Stomach (tissue), 9 donors: Measurements from ENCODE around the gene DDX6. TPM values are rescaled to one million over a fixed set of nuclear protein-coding genes. Genes with fewer than 3 reads are reported as not detected.

ENCODE experiments used
- DNase-seq, 2 donors: peaks; one replicate each; pipeline versions ENCODE4 v3.0.0 to v3.0.0-alpha.2; 2013 to 2019
- H3K27ac ChIP-seq, 5 donors: fragments of 200-600 bp in 4 of 5; sonication (generic) in 4 of 5; one replicate each; pipeline ENCODE4 v1.5.1; 2013 to 2019; ENCODE audit warnings: mild to moderate bottlenecking in 1 of 5, moderate library complexity in 1 of 5
- H3K27me3 ChIP-seq, 3 donors: fragments of 200-600 bp; sonication (generic); one replicate each; pipeline ENCODE4 v1.5.1; 2017 to 2019; ENCODE audit warnings: mixed run types in 1 of 3
- H3K36me3 ChIP-seq, 4 donors: fragments of 200-600 bp; sonication (generic); 1 replicate in 3 of 4; 2 replicates in 1 of 4; pipeline ENCODE4 v1.5.1; 2016 to 2019
- H3K4me1 ChIP-seq, 4 donors: fragments of 200-600 bp; sonication (generic); one replicate each; pipeline ENCODE4 v1.5.1; 2016 to 2019
- H3K4me3 ChIP-seq, 4 donors: fragments of 200-600 bp; sonication (generic) in 3 of 4; one replicate each; pipeline ENCODE4 v1.5.1; 2016 to 2019; ENCODE audit warnings: mild to moderate bottlenecking in 1 of 4
- H3K9me3 ChIP-seq, 4 donors: fragments of 200-600 bp; sonication (generic); one replicate each; pipeline ENCODE4 v1.5.1; 2016 to 2019
- EP300 ChIP-seq: sonication (generic); formaldehyde crosslinking; IDR thresholded peaks from one replicate; pipeline ENCODE4 v1.6.1; 2017; ENCODE audit warnings: antibody characterized with exemption
- POLR2A ChIP-seq, 4 donors: fragments of 450-650 bp; IDR thresholded peaks; one replicate each; pipeline ENCODE4 v1.6.1; 2016; ENCODE audit warnings: antibody characterized with exemption in 4 of 4, control low read depth in 2 of 4, mild to moderate bottlenecking in 1 of 4, moderate library complexity in 1 of 4
- POLR2AphosphoS5 ChIP-seq, 3 donors: sonication (generic); formaldehyde crosslinking; IDR thresholded peaks; one replicate each; pipeline ENCODE4 v1.6.1; 2016; ENCODE audit warnings: antibody characterized with exemption in 3 of 3
- WGBS, 5 donors: extraction: QIAGEN DNeasy Blood & Tissue Kit in 3 of 5; methylation state at CpG; one replicate each; pipeline versions ENCODE4 v1.1.5 to v1.1.7; 2013 to 2018; 5-methylcytosine and 5-hydroxymethylcytosine counted together
- intact Hi-C: fragments of 100-400 bp; cut with DNase I; formaldehyde crosslinking; loops from one replicate; pipeline ENCODE4 v1.15.1; 2023; ENCODE audit warnings: low total_unique reads
- polyA plus RNA-seq, 3 donors: library from polyadenylated mRNA; stranded (reverse); fragments of 200-250 nt; gene quantifications; one replicate each; pipeline ENCODE4 v1.2.3, GENCODE V29; 2013
- small RNA-seq, 4 donors: library from RNA; depleted of rRNA; stranded (forward); fragments of <200 nt; gene quantifications; one replicate each; pipeline ENCODE3, GENCODE V24; 2016
- total RNA-seq, 5 donors: library from RNA; depleted of rRNA; stranded (reverse); fragments of >200 nt; gene quantifications; one replicate each; pipeline versions ENCODE4 v1.1.0 to v1.2.3, GENCODE V29; 2014 to 2016
- TF ChIP-seq, protein P1 (sequence below), 7 experiments: fragments of 450-650 bp in 4 of 7; fragments of 200-600 bp in 3 of 7; sonication (generic) in 3 of 7; IDR thresholded peaks; one replicate each; pipeline ENCODE4 v1.5.1; 2016 to 2019; ENCODE audit warnings: antibody characterized with exemption in 7 of 7, control low read depth in 2 of 7, mild to moderate bottlenecking in 1 of 7
- donor health status: healthy with polysubstance abuse.
- donor health status: Bipolar disorder and iron deficiency.
- donor health status: healthy.

The DDX6 gene
- total and polyA plus RNA-seq, 8 donors = 17.1 to 203 (median 25.0) TPM

DNA sequence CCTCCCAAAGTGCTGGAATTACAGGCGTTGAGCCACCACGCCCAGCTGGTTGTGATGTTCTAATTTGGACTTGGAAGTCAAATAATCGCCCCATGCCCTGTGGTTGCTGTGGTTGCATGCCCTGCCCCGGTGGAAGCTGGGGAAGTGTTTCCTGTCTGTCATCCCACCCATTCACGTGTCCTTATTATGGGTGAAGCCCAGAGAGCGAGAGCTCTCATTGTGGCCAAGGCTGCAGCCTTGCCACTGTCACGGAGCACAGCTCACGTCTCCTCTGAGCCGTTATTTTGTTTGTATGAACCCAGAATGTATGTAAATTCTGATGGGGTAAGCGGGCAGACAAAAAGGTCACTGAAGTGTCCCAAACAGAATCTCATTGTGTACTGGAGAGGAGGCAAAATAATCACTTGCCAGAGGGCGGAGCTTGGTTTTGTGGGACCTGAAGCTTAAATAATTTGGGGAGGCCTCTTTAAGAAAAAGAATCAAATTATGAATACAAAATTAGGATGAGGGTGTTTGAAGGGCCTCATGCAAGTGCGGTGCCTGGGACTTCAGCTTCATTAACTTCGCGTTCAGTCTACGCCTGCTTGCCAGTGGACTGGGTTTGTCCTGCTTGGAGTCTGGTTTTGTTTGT lies 85.7 kb downstream of the DDX6 start:
- Histone ChIP-seq H3K9me3 (peaks cover 0 to 7% (median 3%) of the 10 kb centered on the region in 4 donors), H3K36me3 (no peaks in the 10 kb centered on the region), H3K4me3 (no peak overlapping the region), H3K27ac (no peak overlapping the region), H3K27me3 (no peaks in the 10 kb centered on the region), H3K4me1 (no peaks in the 10 kb centered on the region)
- peak in 1 of 2 donors; percentile 34 for DNase-seq
- 48 to 62% (median 62%) methylated on average over 15 of the region's 15 CpGs for WGBS, 5 donors
- TF ChIP-seq POLR2A (IDR thresholded peaks at IDR 0.05) (no peak), POLR2AphosphoS5 (IDR thresholded peaks at IDR 0.05) (no peak), EP300 (no peak)
- TF ChIP-seq, protein P1, sequence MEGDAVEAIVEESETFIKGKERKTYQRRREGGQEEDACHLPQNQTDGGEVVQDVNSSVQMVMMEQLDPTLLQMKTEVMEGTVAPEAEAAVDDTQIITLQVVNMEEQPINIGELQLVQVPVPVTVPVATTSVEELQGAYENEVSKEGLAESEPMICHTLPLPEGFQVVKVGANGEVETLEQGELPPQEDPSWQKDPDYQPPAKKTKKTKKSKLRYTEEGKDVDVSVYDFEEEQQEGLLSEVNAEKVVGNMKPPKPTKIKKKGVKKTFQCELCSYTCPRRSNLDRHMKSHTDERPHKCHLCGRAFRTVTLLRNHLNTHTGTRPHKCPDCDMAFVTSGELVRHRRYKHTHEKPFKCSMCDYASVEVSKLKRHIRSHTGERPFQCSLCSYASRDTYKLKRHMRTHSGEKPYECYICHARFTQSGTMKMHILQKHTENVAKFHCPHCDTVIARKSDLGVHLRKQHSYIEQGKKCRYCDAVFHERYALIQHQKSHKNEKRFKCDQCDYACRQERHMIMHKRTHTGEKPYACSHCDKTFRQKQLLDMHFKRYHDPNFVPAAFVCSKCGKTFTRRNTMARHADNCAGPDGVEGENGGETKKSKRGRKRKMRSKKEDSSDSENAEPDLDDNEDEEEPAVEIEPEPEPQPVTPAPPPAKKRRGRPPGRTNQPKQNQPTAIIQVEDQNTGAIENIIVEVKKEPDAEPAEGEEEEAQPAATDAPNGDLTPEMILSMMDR (IDR thresholded peaks at IDR 0.05) = no peak
- intact Hi-C loops = no loop called here

GRCh38 chr11:118703563-118704106 lies 87.3 kb downstream of the DDX6 start:
- intact Hi-C loops = no loop called here
- Histone ChIP-seq H3K36me3 (no peaks in the 10 kb centered on the region), H3K4me1 (no peaks in the 10 kb centered on the region), H3K9me3 (peaks cover 0 to 11% (median 6%) of the 10 kb centered on the region in 4 donors), H3K27me3 (no peaks in the 10 kb centered on the region), H3K4me3 (no peak overlapping the region), H3K27ac (no peak overlapping the region)
- 87 to 92% (median 91%) methylated on average over 5 of the region's 5 CpGs for WGBS, 5 donors
- DNase-seq = peak in 1 of 2 donors; percentile 46
- TF ChIP-seq, protein P1 (IDR thresholded peaks at IDR 0.05) = no peak
- TF ChIP-seq POLR2AphosphoS5 (IDR thresholded peaks at IDR 0.05) (no peak), POLR2A (IDR thresholded peaks at IDR 0.05) (no peak), EP300 (no peak)

- Histone ChIP-seq H3K4me3 (no peak overlapping the region), H3K36me3 (no peaks in the 10 kb centered on the region), H3K27me3 (no peaks in the 10 kb centered on the region), H3K27ac (no peak overlapping the region), H3K9me3 (peaks cover 0 to 11% (median 6%) of the 10 kb centered on the region in 4 donors), H3K4me1 (no peaks in the 10 kb centered on the region)
- peak in 1 of 2 donors; percentile 62 for DNase-seq
- TF ChIP-seq, protein P1 (IDR thresholded peaks at IDR 0.05) = no peak
- TF ChIP-seq POLR2A (IDR thresholded peaks at IDR 0.05) (no peak), POLR2AphosphoS5 (IDR thresholded peaks at IDR 0.05) (no peak), EP300 (no peak)
- intact Hi-C loops = loop anchor here (10.0 kb wide), 1 partner anchor 95 kb away; the partner anchor contains the start of gene DDX6
- WGBS, 5 donors = 78 to 84% (median 82%) methylated on average over 7 of the region's 7 CpGs
These were observed 91.3 kb downstream of the DDX6 start for GRCh38 chr11:118699506-118700220.

Small RNA genes lying within 50 kb of the gene (small RNA-seq; reads per million reads assigned to genes)
- gene AP004609.2 (0 reads per million in 4 donors), gene RF00019 (0 reads per million in 4 donors), gene RNU6-376P (0 reads per million in 4 donors)

Other genes with a start within 250 kb of the DDX6 start
- 100 to 1,000 TPM in 1 of 5 donors, 10 to 100 TPM in 3, 1 to 10 TPM in 1; 3.5 to 113 (median 28.4) TPM for gene IFT46, start 225.2 kb downstream of the DDX6 start, total RNA-seq
- 10 to 100 TPM; 15.4 to 17.9 (median 17.5) TPM for gene IFT46, start 225.2 kb downstream of the DDX6 start, polyA plus RNA-seq
- gene ARCN1, start 218.8 kb downstream of the DDX6 start, total RNA-seq = 100 to 1,000 TPM in 1 of 5 donors, 10 to 100 TPM in 4; 22.0 to 115 (median 60.0) TPM
- 100 to 1,000 TPM in 1 of 3 donors, 10 to 100 TPM in 2; 50.7 to 107 (median 60.2) TPM for gene ARCN1, start 218.8 kb downstream of the DDX6 start, polyA plus RNA-seq
- 100 to 1,000 TPM in 1 of 5 donors, 10 to 100 TPM in 4; 34.4 to 291 (median 50.2) TPM for gene PHLDB1, start 183.5 kb downstream of the DDX6 start, total RNA-seq
- gene PHLDB1, start 183.5 kb downstream of the DDX6 start, polyA plus RNA-seq = 10 to 100 TPM; 28.4 to 43.1 (median 39.7) TPM
- under 1 TPM in 1 of 5 donors, not detected in 4; 0.45 TPM for gene TREH, start 111.5 kb downstream of the DDX6 start, total RNA-seq
- gene TREH, start 111.5 kb downstream of the DDX6 start, polyA plus RNA-seq = 1 to 10 TPM in 2 of 3 donors, under 1 TPM in 1; 0.76 to 2.2 (median 1.4) TPM
- gene CXCR5, start 92.7 kb upstream of the DDX6 start, total RNA-seq = under 1 TPM in 1 of 5 donors, not detected in 4; 0.14 TPM
- gene CXCR5, start 92.7 kb upstream of the DDX6 start, polyA plus RNA-seq = under 1 TPM; 0.12 to 0.60 (median 0.15) TPM
- gene BCL9L, start 134.8 kb upstream of the DDX6 start, total RNA-seq = 10 to 100 TPM in 4 of 5 donors, 1 to 10 TPM in 1; 9.9 to 35.2 (median 20.4) TPM
- 10 to 100 TPM in 1 of 3 donors, 1 to 10 TPM in 2; 4.2 to 11.7 (median 6.0) TPM for gene BCL9L, start 134.8 kb upstream of the DDX6 start, polyA plus RNA-seq
- not detected for gene UPK2, start 165.1 kb upstream of the DDX6 start, total RNA-seq
- gene UPK2, start 165.1 kb upstream of the DDX6 start, polyA plus RNA-seq = under 1 TPM in 1 of 3 donors, not detected in 2; 0.50 TPM
- not detected for gene FOXR1, start 180.6 kb upstream of the DDX6 start, total RNA-seq
- gene FOXR1, start 180.6 kb upstream of the DDX6 start, polyA plus RNA-seq = not detected
- 100 to 1,000 TPM in 1 of 5 donors, 10 to 100 TPM in 4; 34.8 to 310 (median 64.0) TPM for gene CENATAC, start 207.0 kb upstream of the DDX6 start, total RNA-seq
- gene CENATAC, start 207.0 kb upstream of the DDX6 start, polyA plus RNA-seq = 10 to 100 TPM; 17.8 to 38.0 (median 18.0) TPM
- 1,000 to 10,000 TPM in 3 of 5 donors, 100 to 1,000 TPM in 2; 157 to 2,308 (median 1,395) TPM for gene RPS25, start 227.2 kb upstream of the DDX6 start, total RNA-seq
- gene RPS25, start 227.2 kb upstream of the DDX6 start, polyA plus RNA-seq = 1,000 to 10,000 TPM; 2,403 to 3,218 (median 2,977) TPM
- 10 to 100 TPM; 13.4 to 81.4 (median 20.0) TPM for gene TRAPPC4, start 227.6 kb upstream of the DDX6 start, total RNA-seq
- 10 to 100 TPM; 29.6 to 49.6 (median 34.1) TPM for gene TRAPPC4, start 227.6 kb upstream of the DDX6 start, polyA plus RNA-seq
- gene SLC37A4, start 239.7 kb upstream of the DDX6 start, total RNA-seq = 100 to 1,000 TPM in 1 of 5 donors, 10 to 100 TPM in 4; 16.3 to 126 (median 23.5) TPM
- 10 to 100 TPM; 12.4 to 14.6 (median 13.0) TPM for gene SLC37A4, start 239.7 kb upstream of the DDX6 start, polyA plus RNA-seq